NCI-H524 treated with DMSO at 0.1 percent for 48 hours (cell line): ENCODE data around the gene TMEM52B.
"Not testable (repeated sequence)": the region's sequence is repeated elsewhere in the genome, so short reads cannot be mapped to it uniquely, and the experiment has no call there.

Source experiments
- DNase-seq: peaks from one replicate; lab custom pipeline; 2025; lab: John Stamatoyannopoulos, UW

TMEM52B gene

DNA sequence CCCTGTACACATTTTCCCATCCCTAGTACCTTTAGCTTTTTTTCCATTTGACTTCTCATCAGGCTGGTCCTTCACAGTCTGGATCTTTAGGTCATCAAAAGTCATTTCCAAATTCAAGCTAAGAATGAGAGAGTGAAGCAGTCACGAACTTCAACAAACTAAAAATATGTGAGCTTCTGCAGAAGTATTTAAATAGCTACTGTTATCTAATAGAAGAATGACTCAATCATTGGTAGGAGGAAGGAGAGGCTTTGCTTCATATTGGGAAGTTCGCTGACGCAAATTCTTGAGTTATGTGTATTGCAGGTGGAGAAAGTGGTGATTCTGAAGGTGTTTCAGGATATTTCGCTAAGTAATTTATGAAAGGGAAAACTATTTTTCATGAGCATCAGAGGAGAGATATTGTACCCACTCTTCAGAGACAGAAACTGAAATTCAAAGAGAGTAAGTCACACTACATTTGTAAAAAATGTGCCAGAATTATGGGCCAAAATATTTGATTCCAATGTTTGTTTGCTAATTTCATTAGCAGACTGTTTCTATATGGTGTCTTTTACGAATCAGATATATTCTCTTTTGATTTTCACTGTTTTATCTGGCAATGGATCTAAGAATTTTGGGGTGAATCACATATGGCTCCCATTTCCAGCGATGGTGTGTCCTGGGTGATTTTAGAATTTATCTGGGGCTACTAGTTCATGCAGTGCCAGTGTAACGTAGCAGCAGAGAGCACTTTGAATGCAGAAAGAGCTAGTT is 6.7 kb upstream of the TMEM52B start, which contains the start of gene OLR1:
OLR1 (minus strand) TSS at position 160 of the 756 bp plus-strand sequence; CDS start at position 105, 55 bp downstream.
- no peak for DNase-seq

DNA sequence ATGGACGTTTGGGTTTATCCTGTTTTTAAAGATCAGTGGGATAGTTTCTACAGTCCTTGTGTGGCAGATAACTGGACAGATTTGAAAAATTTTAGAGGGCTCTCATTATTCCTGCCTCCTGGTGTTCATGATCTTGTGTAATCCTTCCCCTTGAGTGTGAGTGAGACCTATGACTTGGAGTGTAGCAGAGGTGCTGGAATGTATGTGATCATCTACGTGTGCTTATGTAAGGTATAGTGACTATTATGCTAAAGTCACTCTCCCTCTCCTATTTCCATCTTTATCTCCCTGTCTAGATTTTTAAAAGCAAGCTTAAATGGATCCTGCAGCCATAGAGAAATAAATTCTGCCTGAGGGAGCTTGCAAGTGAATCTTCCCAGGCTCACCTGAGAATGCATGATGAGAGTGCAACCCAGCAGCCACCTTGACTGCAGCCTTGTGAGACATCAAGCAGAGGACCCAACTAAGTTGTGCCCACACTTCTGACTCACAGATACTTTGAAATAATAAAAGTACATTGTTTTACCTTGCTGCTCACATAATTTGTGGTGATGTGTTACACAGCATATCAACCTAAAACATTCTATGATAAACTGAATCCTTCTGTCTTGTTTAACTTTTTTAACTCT is 3.7 kb upstream of the TMEM52B start:
- DNase-seq, result no peak

DNA sequence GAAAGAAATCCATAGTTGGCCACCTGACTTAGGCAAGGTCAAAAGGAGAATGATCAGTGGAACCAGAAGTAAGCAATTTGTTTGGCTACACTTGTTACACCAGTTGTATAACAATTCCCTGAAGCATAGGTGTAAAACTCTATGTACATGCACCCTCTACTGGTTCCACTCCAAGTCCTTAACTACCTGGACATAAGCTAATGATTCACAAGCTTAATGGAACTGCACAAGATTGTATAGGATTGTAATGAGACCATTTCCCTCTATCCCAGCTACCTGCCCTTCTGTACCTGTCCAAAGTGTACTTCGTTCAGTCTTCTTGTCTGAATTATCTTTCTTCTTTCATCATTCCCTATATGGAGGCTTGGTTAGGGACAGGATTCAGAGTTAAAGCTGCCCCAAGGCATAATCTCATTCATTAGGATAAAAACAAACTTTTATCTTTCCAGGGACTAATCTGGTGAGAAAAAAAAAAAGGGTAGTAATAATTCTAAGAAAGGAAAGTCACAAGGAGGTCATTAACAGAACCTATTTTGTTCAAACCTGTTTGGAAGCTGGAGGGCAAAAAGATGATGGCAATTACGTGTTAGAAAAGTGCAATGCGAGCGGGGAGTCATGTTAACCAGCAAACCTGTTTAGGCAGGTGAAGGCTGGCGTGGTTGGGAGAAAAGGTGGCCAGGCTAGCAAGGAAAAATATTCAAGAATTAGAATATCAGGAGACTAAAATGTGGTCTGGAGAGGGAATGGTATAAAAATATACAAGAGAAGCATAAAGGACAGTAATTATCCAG is 2.8 kb upstream of the TMEM52B start:
- no peak for DNase-seq

DNA sequence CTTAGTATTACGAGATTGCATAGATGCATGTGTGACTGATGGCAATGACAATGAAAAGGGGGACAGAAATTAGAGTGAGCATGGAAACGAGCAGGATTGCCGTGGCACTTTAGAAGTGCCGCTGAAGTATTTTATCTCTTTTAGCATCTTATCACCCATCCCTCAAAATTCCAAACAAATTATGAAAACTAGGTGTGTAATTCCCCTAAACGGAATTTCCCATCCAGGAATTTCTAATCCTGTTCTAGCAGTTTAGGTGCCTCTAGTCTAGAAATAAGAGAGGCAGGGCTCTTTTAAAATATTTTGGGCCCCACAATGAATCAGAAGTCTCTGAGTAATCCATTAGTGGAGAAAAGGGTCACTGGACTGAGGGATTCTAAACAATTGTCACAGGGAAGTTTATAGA is 947 bp downstream of the TMEM52B start:
- no peak for DNase-seq

DNA sequence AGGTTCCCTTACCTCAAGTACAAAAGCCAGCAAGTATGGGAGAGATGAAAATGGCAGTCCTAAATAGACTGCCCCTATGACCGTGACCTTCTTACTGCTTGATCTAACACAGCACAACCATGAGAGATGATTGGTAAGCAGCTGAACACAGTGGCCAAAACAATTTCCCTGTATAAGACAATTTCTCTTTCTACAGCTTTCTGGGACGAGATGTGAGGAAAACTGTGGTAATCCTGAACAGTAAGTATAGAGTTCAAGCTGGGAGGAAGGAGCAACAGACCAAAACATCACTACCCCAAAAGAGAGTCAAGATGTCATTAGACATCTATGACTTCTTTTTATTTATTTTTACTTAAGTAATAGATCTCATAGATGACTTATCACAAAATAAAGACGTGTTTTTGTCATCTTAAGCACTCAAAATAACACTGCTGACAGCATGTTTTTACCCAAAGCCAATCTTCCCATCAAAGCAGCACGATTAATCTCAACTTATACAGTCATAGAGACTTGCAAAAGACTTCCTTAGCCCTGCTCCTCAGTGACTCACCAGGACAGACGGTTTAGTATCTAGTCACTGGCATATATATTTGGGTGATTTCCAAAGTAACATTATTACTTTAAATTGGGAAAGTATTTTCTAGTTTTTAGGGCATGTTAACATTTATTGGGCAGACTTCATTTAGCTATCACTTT is 3.7 kb downstream of the TMEM52B start:
- no peak for DNase-seq

DNA sequence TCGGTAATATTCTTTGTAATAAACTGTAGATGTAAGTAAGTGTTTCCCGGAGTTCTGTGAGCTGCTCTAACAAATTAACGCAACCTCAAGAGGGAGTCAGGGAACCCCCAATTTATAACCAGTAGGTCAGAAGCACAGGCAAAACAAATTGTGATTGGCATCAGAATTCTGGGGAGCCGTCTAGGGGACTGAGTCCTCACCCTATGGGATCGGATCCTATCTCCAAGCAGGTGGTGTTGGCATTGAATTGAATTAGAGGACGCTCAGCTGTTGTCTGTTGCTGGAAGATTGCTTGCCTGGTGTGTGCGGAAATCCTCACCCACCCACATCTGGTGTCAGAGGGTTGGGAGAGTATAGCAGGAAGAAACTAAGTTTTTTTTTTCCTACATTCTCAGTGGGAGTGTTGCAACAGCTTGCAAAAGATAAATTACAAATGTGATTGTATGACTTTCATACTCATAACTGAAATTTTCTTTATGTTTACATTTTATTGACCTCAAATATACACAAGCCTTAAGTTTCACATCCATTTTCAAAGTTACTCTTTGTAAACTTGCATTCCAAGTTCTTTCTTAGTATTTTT is 5.5 kb downstream of the TMEM52B start:
- no peak for DNase-seq

DNA sequence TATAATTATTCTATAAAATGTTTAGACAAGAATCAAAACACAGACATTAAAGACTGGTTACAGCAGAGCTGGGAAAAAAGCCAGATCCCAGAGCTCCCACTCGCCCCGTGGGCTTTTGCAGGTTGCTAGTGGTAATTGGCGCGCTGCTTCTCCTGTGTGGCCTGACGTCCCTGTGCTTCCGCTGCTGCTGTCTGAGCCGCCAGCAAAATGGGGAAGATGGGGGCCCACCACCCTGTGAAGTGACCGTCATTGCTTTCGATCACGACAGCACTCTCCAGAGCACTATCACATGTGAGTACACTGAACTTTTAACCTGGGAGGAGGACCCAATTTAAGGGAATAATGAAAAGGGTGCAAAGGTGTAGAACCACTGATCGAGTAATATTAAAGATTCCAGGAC is 7.5 kb downstream of the TMEM52B start:
- no peak for DNase-seq

DNA sequence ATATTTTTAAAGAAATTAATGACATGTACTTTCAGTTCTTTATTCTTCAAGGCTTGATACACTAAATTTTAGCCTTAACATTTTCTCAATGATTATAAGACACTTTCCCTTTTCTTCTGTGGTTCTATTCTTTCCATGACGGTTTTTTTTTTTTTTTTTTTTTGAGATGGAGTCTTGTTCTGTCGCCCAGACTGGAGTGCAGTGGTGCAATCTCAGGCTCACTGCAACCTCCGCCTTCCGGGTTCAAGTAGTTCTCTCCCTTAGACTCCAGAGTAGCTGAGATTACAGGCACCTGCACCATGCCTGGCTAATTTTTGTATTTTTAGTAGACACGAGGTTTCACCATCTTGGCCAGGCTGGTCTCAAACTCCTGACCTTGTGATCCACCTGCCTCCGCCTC is 8.1 kb downstream of the TMEM52B start:
- not testable (repeated sequence) for DNase-seq

DNA sequence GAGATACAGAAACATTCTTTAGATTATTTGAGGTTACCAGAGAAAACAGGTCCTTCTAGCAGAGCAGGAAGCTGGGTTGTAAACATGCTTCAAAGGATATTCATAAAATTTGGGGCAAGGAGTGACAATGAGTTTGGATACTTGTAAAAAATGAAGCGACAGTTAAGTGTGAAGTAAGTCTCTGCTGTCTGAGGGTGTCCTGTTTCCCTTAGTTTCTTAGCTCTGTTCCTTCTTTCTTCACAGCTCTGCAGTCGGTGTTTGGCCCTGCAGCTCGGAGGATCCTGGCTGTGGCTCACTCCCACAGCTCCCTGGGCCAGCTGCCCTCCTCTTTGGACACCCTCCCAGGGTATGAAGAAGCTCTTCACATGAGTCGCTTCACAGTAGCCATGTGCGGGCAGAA is 10.8 kb downstream of the TMEM52B start:
- DNase-seq, result no peak

DNA sequence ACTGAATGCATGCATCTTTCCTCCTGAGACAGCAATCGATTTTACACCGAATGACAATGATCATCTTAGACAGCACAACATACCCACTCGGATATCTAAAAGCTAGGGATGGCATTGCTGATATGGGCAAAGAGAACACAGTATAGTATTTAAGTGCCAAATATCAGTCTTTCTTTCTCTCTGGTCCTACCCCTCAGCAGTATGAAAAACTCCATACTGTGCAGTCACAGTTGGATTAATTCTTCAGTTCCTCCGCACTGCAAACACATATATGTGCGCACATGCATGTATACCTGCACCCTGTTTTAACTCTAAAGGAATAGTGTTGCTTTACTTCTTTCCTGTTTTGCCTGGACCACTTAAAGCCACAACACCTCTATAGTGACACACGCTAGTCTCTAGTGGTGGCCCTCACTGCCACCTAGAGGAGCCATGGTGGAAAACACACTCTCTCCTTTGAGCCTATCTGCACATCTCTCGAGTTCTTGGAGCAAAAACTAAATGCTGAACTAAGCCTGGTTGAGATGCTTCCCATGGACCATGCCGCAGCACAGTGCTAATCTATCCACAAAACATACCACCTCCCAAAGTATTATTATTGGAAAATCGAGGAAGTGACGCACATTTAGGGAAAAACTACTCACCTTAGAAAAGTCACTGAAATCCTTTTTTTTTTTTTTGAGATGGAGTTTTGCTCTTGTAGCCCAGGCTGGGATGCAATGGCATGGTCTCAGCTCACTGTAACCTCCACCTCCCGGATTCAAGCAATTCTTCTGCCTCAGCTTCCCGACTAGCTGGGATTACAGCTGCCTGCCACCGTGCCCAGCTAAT is 11.9 kb downstream of the TMEM52B start:
- DNase-seq, result no peak

DNA sequence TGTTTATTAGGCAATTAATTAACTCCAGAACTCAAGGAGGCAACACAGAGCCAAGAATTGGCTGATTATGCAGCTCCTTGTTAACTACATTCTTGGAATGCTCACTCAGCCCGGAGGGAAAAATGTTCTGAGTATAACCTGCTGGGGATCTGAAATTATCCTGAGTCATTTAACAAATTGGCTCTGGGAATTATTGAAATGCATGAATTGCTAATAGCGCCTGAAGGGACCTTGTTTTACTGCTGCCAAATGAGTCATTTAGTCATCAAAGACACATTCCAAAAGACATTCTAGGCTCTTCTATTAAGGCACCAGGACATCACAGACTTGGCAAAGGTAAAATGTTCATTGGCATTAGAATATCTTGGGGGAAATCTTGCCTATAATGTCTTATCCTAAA is 13.0 kb downstream of the TMEM52B start:
- no peak for DNase-seq

DNA sequence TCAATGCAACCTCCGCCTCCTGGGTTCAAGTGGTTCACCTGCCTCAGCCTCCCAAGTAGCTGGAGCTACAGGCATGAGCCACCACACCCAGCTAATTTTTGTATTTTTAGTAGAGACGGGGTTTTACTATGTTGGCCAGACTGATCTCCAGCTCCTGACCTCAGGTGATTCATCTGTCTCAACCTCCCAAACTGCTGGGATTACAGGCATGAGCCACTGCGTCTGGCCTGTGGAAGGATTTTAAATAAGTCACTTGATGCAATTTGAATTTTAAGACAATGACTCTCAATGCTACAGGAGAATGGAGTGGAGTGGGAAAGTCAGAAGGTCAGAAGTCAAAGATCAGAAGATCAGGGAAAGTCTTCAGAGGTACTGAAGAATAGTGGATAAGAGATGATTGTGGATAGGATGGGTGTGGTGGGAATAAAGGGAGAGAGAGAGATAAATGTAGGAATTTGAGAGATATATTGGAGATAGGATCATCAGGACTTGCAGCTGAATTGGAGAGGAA is 15.4 kb downstream of the TMEM52B start:
- DNase-seq, result no peak

DNA sequence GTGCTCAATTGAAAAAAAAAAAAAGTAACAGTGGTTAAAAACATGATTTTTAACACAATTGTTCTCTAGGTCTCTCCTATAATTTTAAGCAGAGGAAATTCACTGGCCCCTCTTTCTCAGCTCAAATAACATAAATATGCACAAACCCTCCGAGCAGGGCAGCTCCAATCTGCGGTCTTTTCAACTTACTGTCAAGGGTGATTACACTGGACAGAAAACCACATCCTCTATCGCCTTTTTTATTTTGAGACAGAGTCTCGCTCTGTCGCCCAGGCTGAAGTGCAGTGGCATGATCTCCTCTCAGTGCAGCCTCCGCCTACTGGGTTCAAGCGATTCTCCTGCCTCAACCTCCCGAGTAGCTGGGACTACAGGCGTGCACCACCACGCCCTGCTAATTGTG is 17.4 kb downstream of the TMEM52B start:
- no peak for DNase-seq

DNA sequence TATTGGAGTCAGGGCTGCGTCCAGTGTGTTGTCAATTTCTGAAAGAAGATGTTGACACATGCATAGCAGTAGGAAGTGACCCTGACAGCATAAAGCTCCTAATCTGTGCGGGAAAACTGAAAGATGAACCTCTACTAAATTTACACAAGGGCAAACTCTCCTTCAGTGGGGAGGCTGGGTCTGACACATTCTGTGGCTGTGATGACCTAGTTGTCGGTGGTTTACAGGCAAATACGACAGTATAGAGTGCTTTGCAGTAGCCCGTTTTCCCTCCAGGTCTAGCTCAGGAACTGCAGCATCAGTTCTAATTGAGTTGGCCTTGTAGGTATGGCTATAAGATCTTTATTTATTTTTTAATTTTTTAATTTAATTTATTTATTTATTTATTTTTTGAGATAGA is 19.0 kb downstream of the TMEM52B start:
- no peak for DNase-seq

DNA sequence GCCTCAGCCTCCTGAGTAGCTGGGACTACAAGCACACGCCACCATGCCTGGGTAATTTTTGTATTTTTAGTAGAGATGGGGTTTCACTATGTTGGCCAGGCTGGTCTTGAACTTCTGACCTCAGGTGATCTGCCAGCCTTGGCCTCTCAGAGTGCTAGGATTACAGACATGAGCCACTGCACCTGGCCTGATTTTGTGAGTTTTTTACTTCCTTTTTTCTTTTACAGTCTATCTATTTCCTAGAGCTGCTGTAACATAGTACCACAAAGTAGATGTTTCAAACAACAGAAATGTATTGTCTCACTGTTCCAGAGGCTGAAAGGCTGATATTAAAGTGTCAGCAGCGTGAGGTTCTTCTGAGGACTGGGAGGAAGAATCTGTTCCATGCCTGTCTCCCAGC is 25.7 kb downstream of the TMEM52B start:
- DNase-seq, result not testable (repeated sequence)

DNA sequence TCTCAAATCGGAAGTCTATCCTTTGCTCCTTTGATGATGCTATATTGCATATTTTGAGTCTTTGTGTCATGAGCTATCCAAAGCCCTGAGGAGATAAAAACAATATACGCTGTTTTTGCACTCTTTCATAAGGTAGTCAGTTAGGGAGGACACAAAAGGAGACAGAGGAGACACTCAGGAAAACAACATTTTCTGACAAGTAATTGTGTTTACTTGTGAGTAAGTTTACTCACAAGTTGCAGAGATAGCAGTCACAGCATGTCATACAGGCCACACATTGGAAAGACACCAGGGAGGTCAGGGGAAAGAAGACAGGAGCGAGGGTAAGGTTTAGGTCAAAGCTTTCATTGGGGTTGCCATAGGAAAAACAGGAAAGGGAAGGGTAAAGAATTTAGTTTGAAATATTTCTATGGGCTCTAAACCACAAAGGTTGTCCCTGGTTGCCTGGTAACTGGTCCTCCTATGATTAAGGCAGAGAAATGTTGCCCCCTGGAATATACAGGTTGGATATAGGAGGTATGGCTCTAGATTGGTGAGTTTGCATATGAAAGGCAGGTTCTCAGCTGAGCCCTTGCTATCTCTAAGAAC is 26.5 kb downstream of the TMEM52B start:
- no peak for DNase-seq

DNA sequence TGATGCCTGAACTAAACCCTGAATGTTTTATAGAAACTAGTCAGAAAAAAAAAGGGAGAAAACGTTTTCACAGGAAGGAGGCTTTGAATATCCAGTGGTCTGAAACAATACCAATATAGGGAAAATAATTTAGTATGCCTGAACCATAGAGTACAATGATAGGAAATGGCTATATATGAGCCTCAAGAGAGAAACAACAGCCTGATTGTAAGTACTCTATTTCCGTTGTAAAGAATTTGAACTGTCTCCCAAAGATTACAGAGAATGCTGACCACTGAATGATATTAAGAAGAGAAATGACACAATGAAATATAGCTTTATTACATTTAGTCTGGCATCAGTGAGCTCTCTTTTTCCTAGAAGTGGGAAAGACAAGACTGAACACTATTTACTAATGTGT is 28.3 kb downstream of the TMEM52B start:
- no peak for DNase-seq

DNA sequence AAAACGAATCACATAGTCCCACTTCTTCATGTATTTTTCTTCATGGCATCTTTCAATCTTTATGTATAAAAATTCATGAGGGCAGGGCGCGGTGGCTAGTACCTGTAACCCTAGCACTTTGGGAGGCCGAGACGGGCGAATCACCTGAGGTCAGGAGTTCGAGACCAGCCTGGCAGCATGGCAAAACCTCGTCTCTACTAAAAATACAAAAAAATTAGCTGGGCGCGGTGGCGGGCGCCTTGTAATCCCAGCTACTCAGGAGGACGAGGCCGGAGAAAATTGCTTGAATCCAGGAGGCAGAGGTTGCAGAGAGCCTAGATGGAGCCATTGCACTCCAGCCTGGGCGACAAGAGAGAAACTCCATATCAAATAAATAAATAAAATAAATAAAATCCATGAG is 31.4 kb downstream of the TMEM52B start:
- no peak for DNase-seq

DNA sequence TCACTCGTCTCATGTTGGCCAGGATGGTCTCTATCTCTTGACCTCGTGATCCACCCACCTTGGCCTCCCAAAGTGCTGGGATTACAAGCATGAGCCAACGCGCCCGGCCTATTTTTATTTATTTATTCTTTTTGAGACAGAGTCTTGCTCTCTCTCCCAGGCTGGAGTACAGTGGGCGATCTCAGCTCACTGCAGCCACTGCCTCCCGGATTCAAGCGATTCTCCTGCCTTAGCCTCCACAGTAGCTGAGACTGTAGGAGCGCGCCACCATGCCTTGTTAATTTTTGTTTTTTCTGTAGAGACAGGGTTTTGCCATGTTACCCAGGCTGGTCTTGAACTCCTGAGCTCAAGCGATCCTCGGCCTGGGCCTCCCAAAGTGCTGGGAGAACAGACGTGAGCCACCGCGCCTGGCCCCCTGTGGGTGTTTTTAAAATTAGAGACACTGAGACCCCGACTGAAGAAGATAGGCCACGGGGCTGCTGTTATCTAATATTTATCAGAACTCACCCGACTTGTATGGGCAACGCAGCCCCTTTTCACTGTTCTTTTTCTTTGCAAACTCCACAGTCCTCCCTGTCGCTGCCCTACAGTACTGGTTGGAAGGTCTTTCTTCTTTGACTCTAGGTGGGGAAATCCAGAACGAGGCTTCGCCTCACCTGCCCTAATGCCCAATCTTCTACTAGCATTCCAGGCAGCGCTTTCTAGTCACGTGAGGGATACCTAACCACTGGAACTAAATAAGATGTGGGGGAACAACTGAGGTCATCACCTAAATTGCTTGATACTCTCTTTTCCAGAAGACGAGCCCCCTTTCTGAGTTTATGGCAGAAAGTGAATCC is 32.5 kb downstream of the TMEM52B start:
- no peak for DNase-seq
